SU-DHL-6 (cell line): ENCODE results near the gene ZC3H18.

Experiments used
- H2AFZ ChIP-seq: fragments of 200-600 bp; sonication (generic); 2 replicates; pipeline ENCODE4 v1.6.1; 2014; ENCODE audit warnings: low read depth, mild to moderate bottlenecking, moderate library complexity, mixed read lengths, antibody characterized with exemption, low read length; ENCODE audit not compliant: severe bottlenecking
- H3F3A ChIP-seq: fragments of 200-600 bp; shearing (Covaris generic); 2 replicates; pipeline ENCODE4 v1.6.0; 2016; ENCODE audit warnings: antibody characterized with exemption, mild to moderate bottlenecking; ENCODE audit not compliant: insufficient read depth
- H3K27ac ChIP-seq: fragments of 200-600 bp; sonication (generic); 2 replicates; pipeline ENCODE4 v1.5.1; 2016; ENCODE audit warnings: low read depth, mild to moderate bottlenecking, low read length, moderate library complexity, mixed read lengths
- H3K27me3 ChIP-seq: fragments of 200-600 bp; sonication (generic), shearing (Covaris generic); 2 replicates; pipeline ENCODE4 v1.6.0; 2014; ENCODE audit warnings: mild to moderate bottlenecking, low read length
- H3K36me3 ChIP-seq: fragments of 200-600 bp; sonication (generic); 2 replicates; pipeline ENCODE4 v1.6.1; 2014; ENCODE audit warnings: mild to moderate bottlenecking, low read length, mixed read lengths
- H3K4me2 ChIP-seq: fragments of 300-600, 200-600 bp; shearing (Covaris generic), sonication (generic); 2 replicates; pipeline ENCODE4 v1.6.0; 2014; ENCODE audit warnings: low read length, low read depth, mild to moderate bottlenecking; ENCODE audit not compliant: poor library complexity, severe bottlenecking
- H3K4me3 ChIP-seq: fragments of 200-600 bp; sonication (generic); 2 replicates; pipeline ENCODE4 v1.5.1; 2014; ENCODE audit warnings: antibody characterized with exemption, low read length, mild to moderate bottlenecking, mixed read lengths; ENCODE audit not compliant: insufficient read depth, poor library complexity, severe bottlenecking
- H3K79me2 ChIP-seq: fragments of 200-600 bp; sonication (generic); 2 replicates; pipeline ENCODE4 v1.6.1; 2014; ENCODE audit warnings: mild to moderate bottlenecking, low read length, moderate library complexity; ENCODE audit not compliant: insufficient read depth
- H3K9ac ChIP-seq: fragments of 200-600 bp; sonication (generic); 2 replicates; pipeline ENCODE4 v1.7.0; 2014; ENCODE audit warnings: mild to moderate bottlenecking, low read length
- H3K9me2 ChIP-seq: fragments of 200-600 bp; sonication (generic); replicated peaks from 2 replicates; pipeline ENCODE4 v1.6.1; 2014; ENCODE audit warnings: low read length; ENCODE audit not compliant: insufficient read depth
- H3K9me3 ChIP-seq: fragments of 200-600 bp; sonication (generic); 2 replicates; pipeline ENCODE4 v1.6.1; 2014; ENCODE audit warnings: low read length, mixed read lengths; ENCODE audit not compliant: insufficient read depth
- H4K20me1 ChIP-seq: fragments of 200-600 bp; sonication (generic); 2 replicates; pipeline ENCODE4 v1.6.1; 2014; ENCODE audit warnings: low read depth, mild to moderate bottlenecking, antibody characterized with exemption, low read length, moderate library complexity, mixed read lengths
- CTCF ChIP-seq: fragments of 200-600 bp; sonication (generic); IDR thresholded peaks from one replicate; pipeline ENCODE4 v1.5.1; 2017; ENCODE audit warnings: antibody characterized with exemption, mild to moderate bottlenecking, low read length, moderate library complexity; ENCODE audit not compliant: insufficient read depth, poor library complexity, severe bottlenecking
- EZH2phosphoT487 ChIP-seq: fragments of 200-600 bp; sonication (generic), shearing (Covaris generic); conservative IDR thresholded peaks from 2 replicates; pipeline ENCODE4 v1.6.1; 2018; ENCODE audit warnings: mild to moderate bottlenecking, antibody characterized with exemption, low read length, moderate library complexity, mixed read lengths

ZC3H18 gene

DNA sequence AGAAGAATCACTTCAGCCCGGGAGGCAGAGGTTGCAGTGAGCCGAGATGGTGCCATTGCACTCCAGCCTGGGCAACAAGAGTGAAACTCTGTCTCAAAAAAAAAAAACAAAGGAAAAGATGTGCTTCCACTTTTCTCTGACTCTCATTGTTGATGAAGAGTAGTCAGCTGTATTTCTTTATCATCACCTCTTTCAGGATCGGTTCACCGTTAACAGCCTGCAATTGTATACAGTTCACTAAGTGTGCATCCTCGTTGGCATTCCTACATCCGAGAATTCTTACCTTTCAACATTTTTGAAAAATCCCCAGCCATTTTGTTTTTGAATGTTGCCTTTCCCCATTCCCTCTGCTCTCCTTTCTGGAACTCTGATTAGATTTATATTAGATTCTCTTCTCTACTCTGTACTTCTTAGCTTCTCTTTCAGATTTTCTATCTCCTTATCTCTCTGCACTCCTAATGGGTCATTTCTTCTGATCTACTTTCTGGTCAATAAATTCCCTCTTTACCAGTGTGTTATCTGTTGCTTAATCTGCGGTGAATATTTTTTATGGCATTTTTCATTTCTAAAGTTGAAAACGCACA lies 26.9 kb upstream of the ZC3H18 start:
- Histone ChIP-seq H3K4me3 (no peak overlapping the region), H3K9ac (no peak overlapping the region), H3K9me2 (no peaks in the 10 kb centered on the region), H3K27me3 (no peaks in the 10 kb centered on the region), H4K20me1 (no peaks in the 10 kb centered on the region), H3K36me3 (no peaks in the 10 kb centered on the region), H3K79me2 (no peaks in the 10 kb centered on the region), H3F3A (no peaks in the 10 kb centered on the region), H3K9me3 (peaks cover 13% of the 10 kb centered on the region; the same call in 1 of the 2 replicates), H2AFZ (no peak overlapping the region), H3K4me2 (no peak overlapping the region), H3K27ac (no peak overlapping the region)
- TF ChIP-seq CTCF: no peak
- TF ChIP-seq EZH2phosphoT487: no peak

GRCh38 chr16:88545781-88546180 lies 24.4 kb upstream of the ZC3H18 start:
- Histone ChIP-seq H2AFZ (no peak overlapping the region), H3K4me2 (no peak overlapping the region), H3K9me2 (no peaks in the 10 kb centered on the region), H3K9me3 (peaks cover 13% of the 10 kb centered on the region; the same call in 1 of the 2 replicates), H3F3A (no peaks in the 10 kb centered on the region), H4K20me1 (no peaks in the 10 kb centered on the region), H3K9ac (no peak overlapping the region), H3K27ac (no peak overlapping the region), H3K27me3 (no peaks in the 10 kb centered on the region), H3K4me3 (no peak overlapping the region), H3K36me3 (no peaks in the 10 kb centered on the region), H3K79me2 (no peaks in the 10 kb centered on the region)
- TF ChIP-seq CTCF (no peak), EZH2phosphoT487 (no peak)

DNA sequence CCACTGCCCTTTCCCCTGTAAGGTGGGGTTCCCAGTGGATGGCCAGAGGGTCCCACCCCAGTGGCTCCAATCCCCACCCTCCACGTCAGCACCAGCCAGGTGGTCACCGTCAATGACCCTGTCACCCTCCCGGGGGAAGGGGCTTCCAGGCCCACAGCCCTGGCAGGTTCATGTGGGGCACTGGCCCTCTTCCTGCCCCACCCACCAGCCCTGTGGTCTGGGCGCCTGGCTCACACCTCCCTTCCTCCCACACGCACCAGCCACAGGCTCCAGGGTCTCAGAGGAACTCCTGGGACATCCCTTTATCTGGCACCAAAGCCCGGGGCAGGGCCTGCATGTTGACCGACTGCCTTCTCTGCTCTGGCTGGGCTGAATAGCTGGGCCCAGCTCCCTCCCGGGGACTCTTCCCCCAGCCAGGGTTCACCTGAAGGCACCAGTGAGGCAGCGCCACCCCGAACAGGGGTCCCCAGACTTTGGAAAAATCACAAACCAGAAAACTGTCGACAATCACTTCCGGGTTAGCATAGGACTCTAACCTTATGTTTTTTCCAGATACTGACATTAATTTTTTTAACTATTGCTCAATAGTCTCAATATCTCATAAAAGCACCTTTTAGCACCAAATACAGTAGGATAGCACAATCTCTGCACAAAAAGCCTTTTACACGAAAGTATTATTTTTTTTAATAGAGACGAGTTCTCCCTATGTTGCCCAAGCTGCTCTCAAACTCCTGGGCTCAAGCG lies 21.9 kb upstream of the ZC3H18 start:
- Histone ChIP-seq H3K36me3 (no peaks in the 10 kb centered on the region), H4K20me1 (no peaks in the 10 kb centered on the region), H3K27me3 (no peaks in the 10 kb centered on the region), H3K9me3 (peaks cover 7% of the 10 kb centered on the region; the same call in 1 of the 2 replicates), H3K4me2 (no peak overlapping the region), H3K79me2 (no peaks in the 10 kb centered on the region), H3K27ac (no peak overlapping the region), H2AFZ (no peak overlapping the region), H3K9ac (no peak overlapping the region), H3F3A (no peaks in the 10 kb centered on the region), H3K9me2 (no peaks in the 10 kb centered on the region), H3K4me3 (no peak overlapping the region)
- TF ChIP-seq EZH2phosphoT487 (no peak), CTCF (no peak)
